SK-N-SH treated with all-trans-retinoic acid at 6 μM for 48 hours (cell line): ENCODE data around the gene DRC7.
"Not testable (repeated sequence)": the region's sequence is repeated elsewhere in the genome, so short reads cannot be mapped to it uniquely, and the experiment has no call there.

Source experiments
- ARNTL ChIP-seq: fragments of 450-650 bp; formaldehyde crosslinking; IDR thresholded peaks from 2 replicates; pipeline ENCODE4 v1.5.0; 2020; ENCODE audit warnings: low read depth, mild to moderate bottlenecking, moderate library complexity, borderline replicate concordance
- CSDC2 ChIP-seq: fragments of 250-450 bp; sonication (Bioruptor Pico); IDR thresholded peaks from 2 replicates; pipeline ENCODE4 v1.5.0; 2020; ENCODE audit warnings: mild to moderate bottlenecking, moderate library complexity
- PPARA ChIP-seq: fragments of 250-450 bp; sonication (Bioruptor Pico); IDR thresholded peaks from 2 replicates; pipeline ENCODE4 v1.5.0; 2020; ENCODE audit warnings: mild to moderate bottlenecking, borderline replicate concordance
- RARB ChIP-seq: fragments of 250-450 bp; sonication (Bioruptor Pico); IDR thresholded peaks from 2 replicates; pipeline ENCODE4 v1.8.0; 2021; ENCODE audit warnings: mild to moderate bottlenecking, moderate library complexity
- SNAI2 ChIP-seq: fragments of 250-450 bp; sonication (Bioruptor Pico); IDR thresholded peaks from 2 replicates; pipeline ENCODE4 v1.5.0; 2020; ENCODE audit warnings: mild to moderate bottlenecking, moderate library complexity
- TCF4 ChIP-seq: fragments of 250-450 bp; sonication (Bioruptor Pico); IDR thresholded peaks from 2 replicates; pipeline ENCODE4 v1.8.0; 2021; ENCODE audit warnings: mild to moderate bottlenecking, moderate library complexity, borderline replicate concordance
- TOX ChIP-seq: fragments of 250-450 bp; sonication (Bioruptor Pico); IDR thresholded peaks from 2 replicates; pipeline ENCODE4 v1.8.0; 2021; ENCODE audit warnings: mild to moderate bottlenecking, moderate library complexity, borderline replicate concordance
- ZFP3 ChIP-seq: fragments of 250-450 bp; sonication (Bioruptor Pico); IDR thresholded peaks from 2 replicates; pipeline ENCODE4 v1.5.0; 2020; ENCODE audit warnings: mild to moderate bottlenecking, moderate library complexity
- ZFP30 ChIP-seq: fragments of 450-650 bp; formaldehyde crosslinking; IDR thresholded peaks from 2 replicates; pipeline ENCODE4 v1.5.0; 2022; ENCODE audit warnings: mild to moderate bottlenecking, moderate library complexity
- ZNF70 ChIP-seq: fragments of 450-650 bp; formaldehyde crosslinking; IDR thresholded peaks from 2 replicates; pipeline ENCODE4 v1.5.0; 2020; ENCODE audit warnings: mild to moderate bottlenecking, moderate library complexity
- TF ChIP-seq, protein P1 (sequence below): fragments of 250-450 bp; sonication (Bioruptor Pico); IDR thresholded peaks from 2 replicates; pipeline ENCODE4 v1.8.0; 2020; ENCODE audit warnings: mild to moderate bottlenecking, moderate library complexity, borderline replicate concordance
- TF ChIP-seq, protein P2 (sequence below): fragments of 250-450 bp; sonication (Bioruptor Pico); IDR thresholded peaks from 2 replicates; pipeline ENCODE4 v1.5.1; 2021; ENCODE audit warnings: mild to moderate bottlenecking, moderate library complexity
- TF ChIP-seq, protein P3 (sequence below): fragments of 250-450 bp; sonication (Bioruptor Pico); IDR thresholded peaks from 2 replicates; pipeline ENCODE4 v1.5.0; 2020; ENCODE audit warnings: mild to moderate bottlenecking, moderate library complexity
- TF ChIP-seq, protein P4 (sequence below): fragments of 250-450 bp; sonication (Bioruptor Pico); IDR thresholded peaks from 2 replicates; pipeline ENCODE4 v1.8.0; 2021; ENCODE audit warnings: low read depth, mild to moderate bottlenecking, moderate library complexity, borderline replicate concordance

DNA sequence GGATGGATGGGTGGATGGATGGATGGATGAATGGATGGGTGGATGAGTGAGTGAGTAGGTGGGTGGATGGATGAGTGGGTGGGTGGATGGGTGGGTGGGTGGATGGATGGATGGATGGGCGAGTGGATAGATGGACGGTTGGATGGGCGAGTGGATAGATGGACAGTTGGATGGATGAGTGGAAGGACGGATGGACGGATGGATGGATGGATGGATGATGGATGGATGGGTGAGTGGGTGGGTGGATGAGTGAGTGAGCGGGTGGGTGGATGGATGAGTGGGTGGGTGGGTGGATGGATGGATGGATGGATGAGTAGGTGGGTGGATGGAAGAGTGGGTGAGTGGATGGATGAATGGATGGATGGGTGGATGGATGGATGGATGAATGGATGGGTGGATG lies 35.2 kb downstream of the DRC7 start:
- TF ChIP-seq SNAI2; TCF4; ZFP30; PPARA (CRISPR knock-in tag); ZFP3; ARNTL (CRISPR knock-in tag); TOX (CRISPR knock-in tag); ZNF70; RARB (CRISPR knock-in tag); CSDC2 (CRISPR knock-in tag): not testable (repeated sequence)
- TF ChIP-seq, protein P1, sequence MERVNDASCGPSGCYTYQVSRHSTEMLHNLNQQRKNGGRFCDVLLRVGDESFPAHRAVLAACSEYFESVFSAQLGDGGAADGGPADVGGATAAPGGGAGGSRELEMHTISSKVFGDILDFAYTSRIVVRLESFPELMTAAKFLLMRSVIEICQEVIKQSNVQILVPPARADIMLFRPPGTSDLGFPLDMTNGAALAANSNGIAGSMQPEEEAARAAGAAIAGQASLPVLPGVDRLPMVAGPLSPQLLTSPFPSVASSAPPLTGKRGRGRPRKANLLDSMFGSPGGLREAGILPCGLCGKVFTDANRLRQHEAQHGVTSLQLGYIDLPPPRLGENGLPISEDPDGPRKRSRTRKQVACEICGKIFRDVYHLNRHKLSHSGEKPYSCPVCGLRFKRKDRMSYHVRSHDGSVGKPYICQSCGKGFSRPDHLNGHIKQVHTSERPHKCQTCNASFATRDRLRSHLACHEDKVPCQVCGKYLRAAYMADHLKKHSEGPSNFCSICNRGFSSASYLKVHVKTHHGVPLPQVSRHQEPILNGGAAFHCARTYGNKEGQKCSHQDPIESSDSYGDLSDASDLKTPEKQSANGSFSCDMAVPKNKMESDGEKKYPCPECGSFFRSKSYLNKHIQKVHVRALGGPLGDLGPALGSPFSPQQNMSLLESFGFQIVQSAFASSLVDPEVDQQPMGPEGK (CRISPR knock-in tag), result not testable (repeated sequence)
- TF ChIP-seq, protein P2, sequence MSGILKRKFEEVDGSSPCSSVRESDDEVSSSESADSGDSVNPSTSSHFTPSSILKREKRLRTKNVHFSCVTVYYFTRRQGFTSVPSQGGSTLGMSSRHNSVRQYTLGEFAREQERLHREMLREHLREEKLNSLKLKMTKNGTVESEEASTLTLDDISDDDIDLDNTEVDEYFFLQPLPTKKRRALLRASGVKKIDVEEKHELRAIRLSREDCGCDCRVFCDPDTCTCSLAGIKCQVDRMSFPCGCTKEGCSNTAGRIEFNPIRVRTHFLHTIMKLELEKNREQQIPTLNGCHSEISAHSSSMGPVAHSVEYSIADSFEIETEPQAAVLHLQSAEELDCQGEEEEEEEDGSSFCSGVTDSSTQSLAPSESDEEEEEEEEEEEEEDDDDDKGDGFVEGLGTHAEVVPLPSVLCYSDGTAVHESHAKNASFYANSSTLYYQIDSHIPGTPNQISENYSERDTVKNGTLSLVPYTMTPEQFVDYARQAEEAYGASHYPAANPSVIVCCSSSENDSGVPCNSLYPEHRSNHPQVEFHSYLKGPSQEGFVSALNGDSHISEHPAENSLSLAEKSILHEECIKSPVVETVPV (CRISPR knock-in tag), result not testable (repeated sequence)
- TF ChIP-seq, protein P3, sequence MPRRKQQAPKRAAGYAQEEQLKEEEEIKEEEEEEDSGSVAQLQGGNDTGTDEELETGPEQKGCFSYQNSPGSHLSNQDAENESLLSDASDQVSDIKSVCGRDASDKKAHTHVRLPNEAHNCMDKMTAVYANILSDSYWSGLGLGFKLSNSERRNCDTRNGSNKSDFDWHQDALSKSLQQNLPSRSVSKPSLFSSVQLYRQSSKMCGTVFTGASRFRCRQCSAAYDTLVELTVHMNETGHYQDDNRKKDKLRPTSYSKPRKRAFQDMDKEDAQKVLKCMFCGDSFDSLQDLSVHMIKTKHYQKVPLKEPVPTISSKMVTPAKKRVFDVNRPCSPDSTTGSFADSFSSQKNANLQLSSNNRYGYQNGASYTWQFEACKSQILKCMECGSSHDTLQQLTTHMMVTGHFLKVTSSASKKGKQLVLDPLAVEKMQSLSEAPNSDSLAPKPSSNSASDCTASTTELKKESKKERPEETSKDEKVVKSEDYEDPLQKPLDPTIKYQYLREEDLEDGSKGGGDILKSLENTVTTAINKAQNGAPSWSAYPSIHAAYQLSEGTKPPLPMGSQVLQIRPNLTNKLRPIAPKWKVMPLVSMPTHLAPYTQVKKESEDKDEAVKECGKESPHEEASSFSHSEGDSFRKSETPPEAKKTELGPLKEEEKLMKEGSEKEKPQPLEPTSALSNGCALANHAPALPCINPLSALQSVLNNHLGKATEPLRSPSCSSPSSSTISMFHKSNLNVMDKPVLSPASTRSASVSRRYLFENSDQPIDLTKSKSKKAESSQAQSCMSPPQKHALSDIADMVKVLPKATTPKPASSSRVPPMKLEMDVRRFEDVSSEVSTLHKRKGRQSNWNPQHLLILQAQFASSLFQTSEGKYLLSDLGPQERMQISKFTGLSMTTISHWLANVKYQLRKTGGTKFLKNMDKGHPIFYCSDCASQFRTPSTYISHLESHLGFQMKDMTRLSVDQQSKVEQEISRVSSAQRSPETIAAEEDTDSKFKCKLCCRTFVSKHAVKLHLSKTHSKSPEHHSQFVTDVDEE, result not testable (repeated sequence)
- TF ChIP-seq, protein P4, sequence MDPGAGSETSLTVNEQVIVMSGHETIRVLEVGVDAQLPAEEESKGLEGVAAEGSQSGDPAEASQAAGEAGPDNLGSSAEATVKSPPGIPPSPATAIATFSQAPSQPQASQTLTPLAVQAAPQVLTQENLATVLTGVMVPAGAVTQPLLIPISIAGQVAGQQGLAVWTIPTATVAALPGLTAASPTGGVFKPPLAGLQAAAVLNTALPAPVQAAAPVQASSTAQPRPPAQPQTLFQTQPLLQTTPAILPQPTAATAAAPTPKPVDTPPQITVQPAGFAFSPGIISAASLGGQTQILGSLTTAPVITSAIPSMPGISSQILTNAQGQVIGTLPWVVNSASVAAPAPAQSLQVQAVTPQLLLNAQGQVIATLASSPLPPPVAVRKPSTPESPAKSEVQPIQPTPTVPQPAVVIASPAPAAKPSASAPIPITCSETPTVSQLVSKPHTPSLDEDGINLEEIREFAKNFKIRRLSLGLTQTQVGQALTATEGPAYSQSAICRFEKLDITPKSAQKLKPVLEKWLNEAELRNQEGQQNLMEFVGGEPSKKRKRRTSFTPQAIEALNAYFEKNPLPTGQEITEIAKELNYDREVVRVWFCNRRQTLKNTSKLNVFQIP, result not testable (repeated sequence)
